ENCODE results near the gene DPP10. TPM values are rescaled to one million over a fixed set of nuclear protein-coding genes. Genes with fewer than 3 reads are reported as not detected.

The DPP10 gene
- total and polyA plus RNA-seq, 10 donors: 0.02 TPM; not detected in 9

DNA sequence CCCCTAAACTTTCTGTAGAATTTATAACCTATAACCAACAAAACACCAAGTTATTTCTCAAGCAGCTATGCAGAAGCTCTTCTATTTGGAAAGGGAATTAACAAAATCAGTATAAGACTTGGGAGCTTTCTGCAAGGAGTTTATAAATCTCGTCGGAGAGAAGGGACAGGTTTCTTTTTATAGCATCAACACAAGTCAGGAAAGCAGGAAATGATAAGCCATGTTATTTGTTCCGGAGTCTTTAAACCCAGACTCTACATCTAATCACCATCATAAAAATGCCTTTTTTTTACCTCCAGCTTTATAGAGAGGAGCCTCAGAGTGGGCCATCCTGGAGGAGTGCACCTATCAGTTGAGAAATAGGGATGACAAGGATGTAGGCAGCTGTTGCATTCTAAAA is 137.1 kb downstream of the DPP10 start:
- H3K27me3 ChIP-seq (replicated peaks in 1 of 7): no peaks in the 10 kb centered on the region
- H3K36me3 ChIP-seq: no peaks in the 10 kb centered on the region
- no peak overlapping the region for H3K4me3 ChIP-seq
- intact Hi-C loops (cut with DNase I; ENCODE audit: low total_unique reads): no loop called here
- 7 to 11% (median 8%) methylated on average over 3 of the region's 3 CpGs for WGBS, 5 donors
- H3K4me1 ChIP-seq: no peaks in the 10 kb centered on the region
- TF ChIP-seq POLR2AphosphoS5 (IDR thresholded peaks at IDR 0.05): no peak
- no peak for TF ChIP-seq POLR2A (IDR thresholded peaks at IDR 0.05)
- TF ChIP-seq, protein P1, sequence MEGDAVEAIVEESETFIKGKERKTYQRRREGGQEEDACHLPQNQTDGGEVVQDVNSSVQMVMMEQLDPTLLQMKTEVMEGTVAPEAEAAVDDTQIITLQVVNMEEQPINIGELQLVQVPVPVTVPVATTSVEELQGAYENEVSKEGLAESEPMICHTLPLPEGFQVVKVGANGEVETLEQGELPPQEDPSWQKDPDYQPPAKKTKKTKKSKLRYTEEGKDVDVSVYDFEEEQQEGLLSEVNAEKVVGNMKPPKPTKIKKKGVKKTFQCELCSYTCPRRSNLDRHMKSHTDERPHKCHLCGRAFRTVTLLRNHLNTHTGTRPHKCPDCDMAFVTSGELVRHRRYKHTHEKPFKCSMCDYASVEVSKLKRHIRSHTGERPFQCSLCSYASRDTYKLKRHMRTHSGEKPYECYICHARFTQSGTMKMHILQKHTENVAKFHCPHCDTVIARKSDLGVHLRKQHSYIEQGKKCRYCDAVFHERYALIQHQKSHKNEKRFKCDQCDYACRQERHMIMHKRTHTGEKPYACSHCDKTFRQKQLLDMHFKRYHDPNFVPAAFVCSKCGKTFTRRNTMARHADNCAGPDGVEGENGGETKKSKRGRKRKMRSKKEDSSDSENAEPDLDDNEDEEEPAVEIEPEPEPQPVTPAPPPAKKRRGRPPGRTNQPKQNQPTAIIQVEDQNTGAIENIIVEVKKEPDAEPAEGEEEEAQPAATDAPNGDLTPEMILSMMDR (IDR thresholded peaks at IDR 0.05 in 8 of 11, conservative IDR thresholded peaks at IDR 0.05 in 3 of 11): no peak
- DNase-seq: no peak
- H3K27ac ChIP-seq: no peak overlapping the region
- no peaks in the 10 kb centered on the region for H3K9me3 ChIP-seq

DNA sequence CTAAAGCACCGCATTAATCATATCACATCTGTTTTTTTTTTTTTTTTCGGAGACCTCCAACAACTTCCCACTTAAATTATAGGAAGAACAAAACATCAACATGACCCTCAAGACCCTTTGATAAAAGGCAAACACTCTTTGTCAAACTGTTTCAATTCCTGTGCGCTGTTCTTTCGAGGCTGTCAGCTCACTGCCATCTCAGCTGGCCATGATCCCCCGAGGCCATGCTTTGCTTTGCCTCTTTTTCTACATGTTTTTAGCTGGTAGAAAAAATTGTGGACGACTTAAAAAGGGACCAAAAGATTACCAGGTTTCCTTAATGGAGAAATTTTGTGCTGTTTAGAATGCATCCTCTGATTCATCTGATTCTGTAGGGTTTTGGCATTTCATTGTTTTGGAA is 138.2 kb downstream of the DPP10 start:
- intact Hi-C loops (cut with DNase I; ENCODE audit: low total_unique reads): no loop called here
- 62 to 76% (median 73%) methylated on average over 6 of the region's 6 CpGs for WGBS, 5 donors
- H3K27me3 ChIP-seq (replicated peaks in 1 of 7): no peaks in the 10 kb centered on the region
- no peak overlapping the region for H3K27ac ChIP-seq
- no peak overlapping the region for H3K4me3 ChIP-seq
- no peaks in the 10 kb centered on the region for H3K36me3 ChIP-seq
- no peaks in the 10 kb centered on the region for H3K4me1 ChIP-seq
- TF ChIP-seq, protein P1 (IDR thresholded peaks at IDR 0.05 in 8 of 11, conservative IDR thresholded peaks at IDR 0.05 in 3 of 11): no peak
- TF ChIP-seq POLR2A (IDR thresholded peaks at IDR 0.05) (no peak), POLR2AphosphoS5 (IDR thresholded peaks at IDR 0.05) (no peak)
- no peaks in the 10 kb centered on the region for H3K9me3 ChIP-seq
- no peak for DNase-seq

DNA sequence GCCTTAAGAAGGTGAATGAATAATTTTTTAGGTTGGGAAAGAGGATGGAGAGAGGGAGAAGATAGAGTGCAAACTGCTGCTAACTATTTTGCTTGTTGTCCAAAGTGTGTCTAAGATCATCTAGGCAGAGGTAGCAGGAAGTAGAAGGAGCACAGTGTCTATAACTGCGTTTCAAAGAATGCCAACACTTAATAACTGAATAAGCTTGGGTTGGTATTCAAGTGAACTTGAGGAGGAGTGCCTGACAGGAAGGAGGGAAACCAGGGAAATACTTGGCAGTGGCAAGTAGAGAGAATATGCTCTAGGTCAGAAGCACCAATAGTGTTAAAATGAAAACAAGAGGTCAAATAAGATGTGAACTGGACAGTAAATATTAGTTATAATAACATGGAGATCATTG is 155.9 kb downstream of the DPP10 start:
- H3K27ac ChIP-seq: no peak overlapping the region
- H3K9me3 ChIP-seq: no peaks in the 10 kb centered on the region
- no peak for TF ChIP-seq POLR2A (IDR thresholded peaks at IDR 0.05)
- TF ChIP-seq, protein P1 (IDR thresholded peaks at IDR 0.05 in 8 of 11, conservative IDR thresholded peaks at IDR 0.05 in 3 of 11): no peak
- TF ChIP-seq POLR2AphosphoS5 (IDR thresholded peaks at IDR 0.05): no peak
- H3K36me3 ChIP-seq: no peaks in the 10 kb centered on the region
- no peak for DNase-seq
- 45 to 62% (median 51%) methylated on average over 1 of the region's 1 CpG for WGBS, 5 donors
- no peak overlapping the region for H3K4me3 ChIP-seq
- no peaks in the 10 kb centered on the region for H3K4me1 ChIP-seq
- no peaks in the 10 kb centered on the region for H3K27me3 ChIP-seq (replicated peaks in 1 of 7)
- intact Hi-C loops (cut with DNase I; ENCODE audit: low total_unique reads): no loop called here

GRCh38 chr2:114609203-114609602 is 166.8 kb downstream of the DPP10 start:
- WGBS, 5 donors: 67 to 79% (median 74%) methylated on average over 4 of the region's 4 CpGs
- no peaks in the 10 kb centered on the region for H3K27me3 ChIP-seq (replicated peaks in 1 of 7)
- no peaks in the 10 kb centered on the region for H3K4me1 ChIP-seq
- H3K36me3 ChIP-seq: no peaks in the 10 kb centered on the region
- no peak overlapping the region for H3K4me3 ChIP-seq
- peaks cover 0 to 5% (median 0%) of the 10 kb centered on the region in 8 donors for H3K9me3 ChIP-seq
- intact Hi-C loops (cut with DNase I; ENCODE audit: low total_unique reads): no loop called here
- no peak overlapping the region for H3K27ac ChIP-seq
- DNase-seq: no peak
- no peak for TF ChIP-seq POLR2AphosphoS5 (IDR thresholded peaks at IDR 0.05)
- TF ChIP-seq, protein P1 (IDR thresholded peaks at IDR 0.05 in 8 of 11, conservative IDR thresholded peaks at IDR 0.05 in 3 of 11): no peak
- no peak for TF ChIP-seq POLR2A (IDR thresholded peaks at IDR 0.05)
